A673 (cell line): Measurements from ENCODE around the gene DIS3L2. TPM values are rescaled to one million over a fixed set of nuclear protein-coding genes. Genes with fewer than 3 reads are reported as not detected.

Experiments used
- BruUV-seq: library from RNA; stranded (reverse); fragments of 400-500 nt; replicated peaks from 2 replicates; lab custom pipeline; 2021; lab: Mats Ljungman, UMichigan
- CTCF ChIA-PET: fragments of 300-600 bp; sonication (Branson Sonifier 250); formaldehyde crosslinking; loops from one replicate; lab custom pipeline; 2022; ENCODE audit warnings: antibody characterized with exemption; lab: Charles Lee
- POLR2A ChIA-PET: fragments of 300-600 bp; sonication (Branson Sonifier 250); formaldehyde crosslinking; loops from one replicate; lab custom pipeline; 2022; ENCODE audit warnings: antibody characterized with exemption; ENCODE audit not compliant: low non-redundant PET; lab: Charles Lee
- DNase-seq: peaks from one replicate; pipeline ENCODE4 v3.0.0-alpha.2; 2015; ENCODE audit warnings: low spot score
- H3K27ac ChIP-seq: fragments of 200-600 bp; sonication (generic); 2 replicates; pipeline ENCODE4 v1.5.1; 2016; ENCODE audit warnings: mixed run types, low read depth, mild to moderate bottlenecking, mixed read lengths, antibody characterized with exemption, low read length; ENCODE audit not compliant: poor library complexity, severe bottlenecking
- H3K27me3 ChIP-seq: fragments of 200-600 bp; sonication (generic); replicated peaks from 2 replicates; pipeline ENCODE4 v1.6.1; 2017; ENCODE audit warnings: mixed run types, low read depth, mild to moderate bottlenecking, mixed read lengths, antibody characterized with exemption, low read length; ENCODE audit not compliant: insufficient read depth, poor library complexity
- H3K36me3 ChIP-seq: fragments of 200-600 bp; sonication (generic); 2 replicates; pipeline ENCODE4 v1.6.1; 2016; ENCODE audit warnings: mixed run types, mild to moderate bottlenecking, mixed read lengths, antibody characterized with exemption, low read length; ENCODE audit not compliant: insufficient read depth, poor library complexity, severe bottlenecking
- H3K4me1 ChIP-seq: fragments of 200-600 bp; sonication (generic); 2 replicates; pipeline ENCODE4 v1.6.1; 2017; ENCODE audit warnings: mixed run types, mild to moderate bottlenecking, mixed read lengths, antibody characterized with exemption, low read length; ENCODE audit not compliant: insufficient read depth, poor library complexity, severe bottlenecking
- H3K4me3 ChIP-seq: fragments of 200-600 bp; sonication (generic); 2 replicates; pipeline ENCODE4 v1.5.1; 2016; ENCODE audit warnings: low read depth, mixed run types, mild to moderate bottlenecking, mixed read lengths, low read length; ENCODE audit not compliant: poor library complexity, severe bottlenecking
- H3K9me3 ChIP-seq: fragments of 200-600 bp; sonication (generic); 2 replicates; pipeline ENCODE4 v1.6.1; 2016; ENCODE audit warnings: mixed run types, low read depth, mild to moderate bottlenecking, mixed read lengths, antibody characterized with exemption, low read length; ENCODE audit not compliant: poor library complexity, severe bottlenecking
- EZH2 ChIP-seq: fragments of 200-600 bp; sonication (generic); IDR thresholded peaks from 2 replicates; pipeline ENCODE4 v1.6.1; 2017; ENCODE audit warnings: borderline replicate concordance, low read depth, mild to moderate bottlenecking, mixed read lengths, antibody characterized with exemption, low read length; ENCODE audit not compliant: poor library complexity, severe bottlenecking
- intact Hi-C: fragments of 100-400 bp; cut with micrococcal nuclease; formaldehyde crosslinking; loops from one replicate; pipeline ENCODE4 v1.10.0; 2022; ENCODE audit not compliant: unreplicated experiment
- total RNA-seq: library from RNA; stranded (reverse); gene quantifications from 2 replicates; pipeline ENCODE4 v1.2.3, GENCODE V29; 2021
- TF ChIP-seq, protein P1 (sequence below): fragments of 300-800, 200-600 bp; sonication (generic); conservative IDR thresholded peaks from 2 replicates; pipeline ENCODE4 v1.5.1; 2017; ENCODE audit warnings: low read depth, mild to moderate bottlenecking, antibody characterized with exemption, low read length, moderate library complexity, mixed read lengths

Gene DIS3L2
- total RNA-seq, 1 experiment from 2014 or later = 38.7 TPM

GRCh38 chr2:231955758-231956472, 5.6 kb upstream of the DIS3L2 start:
- Histone ChIP-seq H3K36me3 (no peaks in the 10 kb centered on the region), H3K27ac (no peak overlapping the region), H3K4me1 (no peaks in the 10 kb centered on the region), H3K9me3 (no peaks in the 10 kb centered on the region), H3K27me3 (no peaks in the 10 kb centered on the region), H3K4me3 (no peak overlapping the region)
- TF ChIP-seq EZH2 = no peak
- TF ChIP-seq, protein P1, sequence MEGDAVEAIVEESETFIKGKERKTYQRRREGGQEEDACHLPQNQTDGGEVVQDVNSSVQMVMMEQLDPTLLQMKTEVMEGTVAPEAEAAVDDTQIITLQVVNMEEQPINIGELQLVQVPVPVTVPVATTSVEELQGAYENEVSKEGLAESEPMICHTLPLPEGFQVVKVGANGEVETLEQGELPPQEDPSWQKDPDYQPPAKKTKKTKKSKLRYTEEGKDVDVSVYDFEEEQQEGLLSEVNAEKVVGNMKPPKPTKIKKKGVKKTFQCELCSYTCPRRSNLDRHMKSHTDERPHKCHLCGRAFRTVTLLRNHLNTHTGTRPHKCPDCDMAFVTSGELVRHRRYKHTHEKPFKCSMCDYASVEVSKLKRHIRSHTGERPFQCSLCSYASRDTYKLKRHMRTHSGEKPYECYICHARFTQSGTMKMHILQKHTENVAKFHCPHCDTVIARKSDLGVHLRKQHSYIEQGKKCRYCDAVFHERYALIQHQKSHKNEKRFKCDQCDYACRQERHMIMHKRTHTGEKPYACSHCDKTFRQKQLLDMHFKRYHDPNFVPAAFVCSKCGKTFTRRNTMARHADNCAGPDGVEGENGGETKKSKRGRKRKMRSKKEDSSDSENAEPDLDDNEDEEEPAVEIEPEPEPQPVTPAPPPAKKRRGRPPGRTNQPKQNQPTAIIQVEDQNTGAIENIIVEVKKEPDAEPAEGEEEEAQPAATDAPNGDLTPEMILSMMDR = no peak
- POLR2A ChIA-PET = no interaction called here
- intact Hi-C loops = no loop called here
- BruUV-seq = no TSS peak
- CTCF ChIA-PET = no interaction called here
- DNase-seq = no peak

DNA sequence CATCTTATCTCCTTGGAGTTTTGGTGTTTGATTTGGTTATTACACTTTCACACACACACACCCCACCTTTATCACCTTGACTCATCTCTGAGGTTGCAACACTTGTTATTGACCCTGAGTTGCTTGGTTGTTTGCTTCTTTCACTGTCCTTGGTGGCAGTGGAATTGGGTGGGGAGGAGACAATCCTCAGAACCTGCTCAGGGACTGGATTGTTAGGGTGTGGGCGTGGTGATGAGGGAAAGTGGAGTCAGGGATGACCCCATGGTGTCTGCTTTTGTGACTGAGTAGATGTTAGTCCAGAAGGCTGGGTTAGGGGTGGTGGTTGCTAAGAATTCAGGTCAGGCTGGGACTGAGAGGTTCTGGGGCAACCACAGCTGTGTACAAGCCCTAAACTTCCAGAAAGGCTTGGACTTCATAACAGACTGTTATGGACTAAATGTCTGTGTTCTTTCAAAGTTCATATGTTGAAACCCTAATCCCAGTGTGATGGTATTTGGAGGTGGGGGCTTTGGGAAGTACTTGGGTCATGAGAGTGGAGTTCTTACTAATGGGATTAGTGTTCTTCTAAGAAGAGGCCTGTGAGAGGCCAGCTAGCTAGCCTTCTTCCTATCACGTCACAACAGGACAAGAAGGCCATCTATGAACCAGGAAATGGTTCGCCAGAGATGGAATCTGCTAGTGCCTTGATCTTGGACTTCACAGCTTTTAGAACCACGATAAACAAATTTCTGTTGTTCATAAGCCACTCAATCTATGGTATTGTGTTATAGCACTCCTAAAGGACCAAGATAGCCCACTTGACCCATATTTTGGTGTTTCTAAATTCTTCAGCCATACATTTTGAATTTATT, 3.4 kb upstream of the DIS3L2 start:
- DNase-seq = no peak
- BruUV-seq = no TSS peak
- Histone ChIP-seq H3K27me3 (no peaks in the 10 kb centered on the region), H3K4me3 (no peak overlapping the region), H3K27ac (no peak overlapping the region), H3K36me3 (no peaks in the 10 kb centered on the region), H3K4me1 (no peaks in the 10 kb centered on the region), H3K9me3 (no peaks in the 10 kb centered on the region)
- intact Hi-C loops = no loop called here
- no peak for TF ChIP-seq EZH2
- POLR2A ChIA-PET = no interaction called here
- CTCF ChIA-PET = no interaction called here

GRCh38 chr2:231960810-231961348, 634 bp upstream of the DIS3L2 start:
- Histone ChIP-seq H3K4me1 (no peaks in the 10 kb centered on the region), H3K4me3 (peak overlapping the region; percentile 79), H3K27ac (peak overlapping the region; percentile 87), H3K9me3 (no peaks in the 10 kb centered on the region), H3K27me3 (no peaks in the 10 kb centered on the region), H3K36me3 (no peaks in the 10 kb centered on the region)
- ChIA-PET POLR2A (interaction anchor here (0.6 kb wide), 1 partner anchor 28 kb away, joined by 8 read pairs; no protein-coding TSS in a partner anchor), CTCF (no interaction called here)
- BruUV-seq = TSS peak; percentile 86
- TF ChIP-seq, protein P1 = no peak
- no peak for DNase-seq
- intact Hi-C loops = no loop called here
